ENCODE data around the gene MRPL58. TPM values are rescaled to one million over a fixed set of nuclear protein-coding genes. Genes with fewer than 3 reads are reported as not detected.

Gene MRPL58
- total and polyA plus RNA-seq, 2 experiments from 2014 or later: 38.0 to 66.7 TPM

GRCh38 chr17:75019710-75020109 is 7.2 kb downstream of the MRPL58 start:
- H3K27ac Mint-ChIP-seq: no peak overlapping the region
- peaks cover 63% of the 10 kb centered on the region for H3K36me3 Mint-ChIP-seq (ENCODE audit: low read depth)
- Histone ChIP-seq H3K4me3 (no peak overlapping the region), H3K27ac (ENCODE audit: low read depth) (no peak overlapping the region), H3K9me2 (ENCODE audit: insufficient read depth) (no peaks in the 10 kb centered on the region), H3K4me1 (ENCODE audit: insufficient read depth) (no peaks in the 10 kb centered on the region), H3K27me3 (ENCODE audit: insufficient read depth) (no peaks in the 10 kb centered on the region), H3K36me3 (ENCODE audit: insufficient read depth) (no peaks in the 10 kb centered on the region; the same call in 1 of the 2 replicates), H3K79me2 (replicated peaks; ENCODE audit: insufficient read depth) (peaks cover 6% of the 10 kb centered on the region; the same call in 1 of the 2 replicates), H3F3A (replicated peaks; ENCODE audit: low read depth) (0 out of 2 replicates have a peak, but pooled peaks cover 3% of the 10 kb centered on the region), H3K4me2 (no peak overlapping the region), H4K20me1 (replicated peaks; ENCODE audit: insufficient read depth) (no peaks in the 10 kb centered on the region), H2AFZ (no peak overlapping the region)
- H3K4me3 Mint-ChIP-seq: no peak overlapping the region
- H3K27me3 Mint-ChIP-seq (ENCODE audit: insufficient read depth, low read depth, poor library complexity): peaks cover 4% of the 10 kb centered on the region
- TF ChIP-seq POLR2AphosphoS5 (IDR thresholded peaks at IDR 0.05; ENCODE audit: low read depth): no peak
- no peak for TF ChIP-seq CREB1 (CRISPR knock-in tag; IDR thresholded peaks at IDR 0.05; ENCODE audit: low read depth)
- no peak for TF ChIP-seq CTCF (conservative IDR thresholded peaks at IDR 0.05; ENCODE audit: low read depth in 2 of 2)
- TF ChIP-seq STAT1 (IDR thresholded peaks at IDR 0.05; ENCODE audit: unreplicated experiment): no peak
- no peak for TF ChIP-seq EZH2phosphoT487 (IDR thresholded peaks at IDR 0.05; ENCODE audit: unreplicated experiment)
- TF ChIP-seq EZH2 (IDR thresholded peaks at IDR 0.05; ENCODE audit: low read depth, unreplicated experiment): no peak
- TF ChIP-seq, protein P1, sequence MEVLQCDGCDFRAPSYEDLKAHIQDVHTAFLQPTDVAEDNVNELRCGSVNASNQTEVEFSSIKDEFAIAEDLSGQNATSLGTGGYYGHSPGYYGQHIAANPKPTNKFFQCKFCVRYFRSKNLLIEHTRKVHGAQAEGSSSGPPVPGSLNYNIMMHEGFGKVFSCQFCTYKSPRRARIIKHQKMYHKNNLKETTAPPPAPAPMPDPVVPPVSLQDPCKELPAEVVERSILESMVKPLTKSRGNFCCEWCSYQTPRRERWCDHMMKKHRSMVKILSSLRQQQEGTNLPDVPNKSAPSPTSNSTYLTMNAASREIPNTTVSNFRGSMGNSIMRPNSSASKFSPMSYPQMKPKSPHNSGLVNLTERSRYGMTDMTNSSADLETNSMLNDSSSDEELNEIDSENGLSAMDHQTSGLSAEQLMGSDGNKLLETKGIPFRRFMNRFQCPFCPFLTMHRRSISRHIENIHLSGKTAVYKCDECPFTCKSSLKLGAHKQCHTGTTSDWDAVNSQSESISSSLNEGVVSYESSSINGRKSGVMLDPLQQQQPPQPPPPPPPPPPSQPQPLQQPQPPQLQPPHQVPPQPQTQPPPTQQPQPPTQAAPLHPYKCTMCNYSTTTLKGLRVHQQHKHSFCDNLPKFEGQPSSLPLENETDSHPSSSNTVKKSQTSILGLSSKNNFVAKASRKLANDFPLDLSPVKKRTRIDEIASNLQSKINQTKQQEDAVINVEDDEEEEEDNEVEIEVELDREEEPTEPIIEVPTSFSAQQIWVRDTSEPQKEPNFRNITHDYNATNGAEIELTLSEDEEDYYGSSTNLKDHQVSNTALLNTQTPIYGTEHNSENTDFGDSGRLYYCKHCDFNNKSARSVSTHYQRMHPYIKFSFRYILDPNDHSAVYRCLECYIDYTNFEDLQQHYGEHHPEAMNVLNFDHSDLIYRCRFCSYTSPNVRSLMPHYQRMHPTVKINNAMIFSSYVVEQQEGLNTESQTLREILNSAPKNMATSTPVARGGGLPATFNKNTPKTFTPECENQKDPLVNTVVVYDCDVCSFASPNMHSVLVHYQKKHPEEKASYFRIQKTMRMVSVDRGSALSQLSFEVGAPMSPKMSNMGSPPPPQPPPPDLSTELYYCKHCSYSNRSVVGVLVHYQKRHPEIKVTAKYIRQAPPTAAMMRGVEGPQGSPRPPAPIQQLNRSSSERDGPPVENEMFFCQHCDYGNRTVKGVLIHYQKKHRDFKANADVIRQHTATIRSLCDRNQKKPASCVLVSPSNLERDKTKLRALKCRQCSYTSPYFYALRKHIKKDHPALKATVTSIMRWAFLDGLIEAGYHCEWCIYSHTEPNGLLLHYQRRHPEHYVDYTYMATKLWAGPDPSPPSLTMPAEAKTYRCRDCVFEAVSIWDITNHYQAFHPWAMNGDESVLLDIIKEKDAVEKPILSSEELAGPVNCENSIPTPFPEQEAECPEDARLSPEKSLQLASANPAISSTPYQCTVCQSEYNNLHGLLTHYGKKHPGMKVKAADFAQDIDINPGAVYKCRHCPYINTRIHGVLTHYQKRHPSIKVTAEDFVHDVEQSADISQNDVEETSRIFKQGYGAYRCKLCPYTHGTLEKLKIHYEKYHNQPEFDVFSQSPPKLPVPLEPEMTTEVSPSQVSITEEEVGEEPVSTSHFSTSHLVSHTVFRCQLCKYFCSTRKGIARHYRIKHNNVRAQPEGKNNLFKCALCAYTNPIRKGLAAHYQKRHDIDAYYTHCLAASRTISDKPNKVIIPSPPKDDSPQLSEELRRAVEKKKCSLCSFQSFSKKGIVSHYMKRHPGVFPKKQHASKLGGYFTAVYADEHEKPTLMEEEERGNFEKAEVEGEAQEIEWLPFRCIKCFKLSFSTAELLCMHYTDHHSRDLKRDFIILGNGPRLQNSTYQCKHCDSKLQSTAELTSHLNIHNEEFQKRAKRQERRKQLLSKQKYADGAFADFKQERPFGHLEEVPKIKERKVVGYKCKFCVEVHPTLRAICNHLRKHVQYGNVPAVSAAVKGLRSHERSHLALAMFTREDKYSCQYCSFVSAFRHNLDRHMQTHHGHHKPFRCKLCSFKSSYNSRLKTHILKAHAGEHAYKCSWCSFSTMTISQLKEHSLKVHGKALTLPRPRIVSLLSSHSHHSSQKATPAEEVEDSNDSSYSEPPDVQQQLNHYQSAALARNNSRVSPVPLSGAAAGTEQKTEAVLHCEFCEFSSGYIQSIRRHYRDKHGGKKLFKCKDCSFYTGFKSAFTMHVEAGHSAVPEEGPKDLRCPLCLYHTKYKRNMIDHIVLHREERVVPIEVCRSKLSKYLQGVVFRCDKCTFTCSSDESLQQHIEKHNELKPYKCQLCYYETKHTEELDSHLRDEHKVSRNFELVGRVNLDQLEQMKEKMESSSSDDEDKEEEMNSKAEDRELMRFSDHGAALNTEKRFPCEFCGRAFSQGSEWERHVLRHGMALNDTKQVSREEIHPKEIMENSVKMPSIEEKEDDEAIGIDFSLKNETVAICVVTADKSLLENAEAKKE (CRISPR knock-in tag; IDR thresholded peaks at IDR 0.05): no peak
- no peak for ATAC-seq
- no peaks in the 10 kb centered on the region; the same call in 2 of the 3 replicates for H3K4me1 Mint-ChIP-seq
- H3K9me3 Mint-ChIP-seq: no peaks in the 10 kb centered on the region; the same call in 2 of the 3 replicates
- DNase-seq (ENCODE audit: low spot score): no peak
